Panc1 (cell line): ENCODE results near the gene TMEM88.

Experiments used
- CTCF ChIP-seq: fragments of 450-650 bp; IDR thresholded peaks from 2 replicates; pipeline ENCODE4 v1.5.1; 2017; ENCODE audit warnings: mild to moderate bottlenecking
- POLR2AphosphoS5 ChIP-seq: IDR thresholded peaks from 2 replicates; pipeline ENCODE4 v1.6.1; 2012; ENCODE audit warnings: mild to moderate bottlenecking, low read depth, low read length, moderate library complexity
- SIN3A ChIP-seq: IDR thresholded peaks from 2 replicates; pipeline ENCODE4 v1.6.1; 2012; ENCODE audit warnings: low read depth, mild to moderate bottlenecking, low read length, moderate library complexity, borderline replicate concordance; ENCODE audit not compliant: insufficient read depth
- TCF7L2 ChIP-seq: IDR thresholded peaks from 2 replicates; pipeline ENCODE4 v1.6.1; 2011; ENCODE audit warnings: mild to moderate bottlenecking, low read depth, low read length, inconsistent platforms

- TF ChIP-seq CTCF (peak; percentile 36), SIN3A (no peak), POLR2AphosphoS5 (no peak), TCF7L2 (no peak)
Measured at GRCh38 chr17:7858522-7858810, 3.6 kb downstream of the TMEM88 start.
